IMR-90 (cell line): Measurements from ENCODE around the gene PODXL2.
"Not testable (repeated sequence)": the region's sequence is repeated elsewhere in the genome, so short reads cannot be mapped to it uniquely, and the experiment has no call there.

Experiments used
- BHLHE40 ChIP-seq: fragments of 150-350 bp; IDR thresholded peaks from 2 replicates; pipeline ENCODE4 v1.6.1; 2016; ENCODE audit warnings: mild to moderate bottlenecking, low read depth, low read length
- CEBPB ChIP-seq: IDR thresholded peaks from 2 replicates; pipeline ENCODE4 v1.6.1; 2012; ENCODE audit warnings: low read depth, low read length, improper control_type of control experiment
- CHD1 ChIP-seq: IDR thresholded peaks from 2 replicates; pipeline ENCODE4 v1.6.1; 2012; ENCODE audit warnings: low read depth, low read length, improper control_type of control experiment
- CTCF ChIP-seq: conservative IDR thresholded peaks from 2 replicates; pipeline ENCODE4 v1.5.1; 2012; ENCODE audit warnings: mild to moderate bottlenecking, low read depth, low read length, improper control_type of control experiment
- MAFK ChIP-seq: IDR thresholded peaks from 2 replicates; pipeline ENCODE4 v1.6.1; 2012; ENCODE audit warnings: low read depth, low read length, improper control_type of control experiment
- MAZ ChIP-seq: IDR thresholded peaks from 2 replicates; pipeline ENCODE4 v1.6.1; 2012; ENCODE audit warnings: low read depth, mild to moderate bottlenecking, low read length, improper control_type of control experiment, moderate library complexity, borderline replicate concordance
- MXI1 ChIP-seq: IDR thresholded peaks from 2 replicates; pipeline ENCODE4 v1.6.1; 2012; ENCODE audit warnings: low read depth, mild to moderate bottlenecking, low read length, moderate library complexity, borderline replicate concordance
- NFE2L2 ChIP-seq: fragments of 150-350 bp; IDR thresholded peaks from 2 replicates; pipeline ENCODE4 v1.6.1; 2016; ENCODE audit warnings: low read depth, mild to moderate bottlenecking, low read length
- POLR2A ChIP-seq: IDR thresholded peaks from 2 replicates; pipeline ENCODE4 v1.6.1; 2012; ENCODE audit warnings: mild to moderate bottlenecking, low read depth, low read length
- RAD21 ChIP-seq: IDR thresholded peaks from 2 replicates; pipeline ENCODE4 v1.6.1; 2012; ENCODE audit warnings: low read length, improper control_type of control experiment
- RCOR1 ChIP-seq: IDR thresholded peaks from 2 replicates; pipeline ENCODE4 v1.6.1; 2012; ENCODE audit warnings: mild to moderate bottlenecking, low read length, improper control_type of control experiment; ENCODE audit not compliant: insufficient replicate concordance
- RFX5 ChIP-seq: IDR thresholded peaks from 2 replicates; pipeline ENCODE4 v1.8.0; 2012; ENCODE audit warnings: low read depth, mild to moderate bottlenecking, low read length, moderate library complexity
- SMC3 ChIP-seq: fragments of 150-350 bp; IDR thresholded peaks from 2 replicates; pipeline ENCODE4 v1.6.1; 2016; ENCODE audit warnings: low read depth, mild to moderate bottlenecking, antibody characterized with exemption, low read length, moderate library complexity
- USF2 ChIP-seq: fragments of 150-350 bp; IDR thresholded peaks from 2 replicates; pipeline ENCODE4 v1.6.1; 2017; ENCODE audit warnings: mild to moderate bottlenecking, antibody characterized with exemption, low read length, low read depth

- not testable (repeated sequence) for TF ChIP-seq CTCF, POLR2A, CEBPB, NFE2L2, CHD1, RAD21, RFX5, USF2, MXI1, SMC3, BHLHE40, RCOR1, MAZ, MAFK
Measured at GRCh38 chr3:127605547-127605946, 23.4 kb upstream of the PODXL2 start.
